HepG2 (cell line): ENCODE data around the gene USH2A.

ENCODE experiments used
- POLR2A ChIP-seq, 2 experiments: IDR thresholded peaks; 2 replicates each; pipeline ENCODE4 v1.6.1; 2011; ENCODE audit warnings: low read depth in 2 of 2, low read length in 2 of 2, mild to moderate bottlenecking in 1 of 2, moderate library complexity in 1 of 2; ENCODE audit not compliant: insufficient read depth in 1 of 2
- SALL2 ChIP-seq: sonication (generic); formaldehyde crosslinking; IDR thresholded peaks from 2 replicates; pipeline ENCODE4 v1.8.1; 2023; ENCODE audit warnings: mild to moderate bottlenecking, missing genetic modification reagents, inconsistent platforms
- TF ChIP-seq, protein P1 (sequence below): sonication (generic); formaldehyde crosslinking; IDR thresholded peaks from 2 replicates; pipeline ENCODE4 v1.8.0; 2022; ENCODE audit warnings: mild to moderate bottlenecking, missing genetic modification reagents, borderline replicate concordance
- TF ChIP-seq, protein P2 (sequence below): sonication (generic); formaldehyde crosslinking; IDR thresholded peaks from 2 replicates; pipeline ENCODE4 v1.5.0; 2020; ENCODE audit warnings: mild to moderate bottlenecking, missing genetic modification reagents, moderate library complexity

DNA sequence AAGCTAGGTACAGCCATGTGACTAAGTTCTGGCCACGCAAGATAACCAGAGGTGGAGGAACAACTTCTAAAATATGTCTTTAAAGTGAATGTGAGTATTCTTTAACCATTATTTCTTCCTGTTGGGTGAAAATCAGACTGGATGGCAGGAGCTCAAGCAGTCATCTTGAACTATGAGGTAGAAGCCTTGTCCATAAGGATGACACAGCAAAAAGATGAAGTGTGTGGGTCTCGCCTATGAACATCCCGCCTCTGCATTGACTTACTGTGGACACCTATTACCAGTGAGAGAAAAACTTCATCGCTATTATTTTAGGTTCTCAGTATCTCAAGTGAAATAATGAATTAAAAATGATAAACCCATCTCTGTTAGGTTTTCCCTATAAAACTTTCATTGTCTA is 365.3 kb downstream of the USH2A start:
- no peak for TF ChIP-seq POLR2A (IDR thresholded peaks at IDR 0.05; ENCODE audit: insufficient read depth in 1 of 2, low read depth in 2 of 2, low read length in 2 of 2)
- TF ChIP-seq, protein P1, sequence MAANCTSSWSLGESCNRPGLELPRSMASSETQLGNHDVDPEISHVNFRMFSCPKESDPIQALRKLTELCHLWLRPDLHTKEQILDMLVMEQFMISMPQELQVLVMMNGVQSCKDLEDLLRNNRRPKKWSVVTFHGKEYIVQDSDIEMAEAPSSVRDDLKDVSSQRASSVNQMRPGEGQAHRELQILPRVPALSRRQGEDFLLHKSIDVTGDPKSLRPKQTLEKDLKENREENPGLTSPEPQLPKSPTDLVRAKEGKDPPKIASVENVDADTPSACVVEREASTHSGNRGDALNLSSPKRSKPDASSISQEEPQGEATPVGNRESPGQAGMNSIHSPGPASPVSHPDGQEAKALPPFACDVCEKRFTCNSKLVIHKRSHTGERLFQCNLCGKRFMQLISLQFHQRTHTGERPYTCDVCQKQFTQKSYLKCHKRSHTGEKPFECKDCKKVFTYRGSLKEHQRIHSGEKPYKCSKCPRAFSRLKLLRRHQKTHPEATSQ (CRISPR knock-in tag): no peak
- TF ChIP-seq, protein P2, sequence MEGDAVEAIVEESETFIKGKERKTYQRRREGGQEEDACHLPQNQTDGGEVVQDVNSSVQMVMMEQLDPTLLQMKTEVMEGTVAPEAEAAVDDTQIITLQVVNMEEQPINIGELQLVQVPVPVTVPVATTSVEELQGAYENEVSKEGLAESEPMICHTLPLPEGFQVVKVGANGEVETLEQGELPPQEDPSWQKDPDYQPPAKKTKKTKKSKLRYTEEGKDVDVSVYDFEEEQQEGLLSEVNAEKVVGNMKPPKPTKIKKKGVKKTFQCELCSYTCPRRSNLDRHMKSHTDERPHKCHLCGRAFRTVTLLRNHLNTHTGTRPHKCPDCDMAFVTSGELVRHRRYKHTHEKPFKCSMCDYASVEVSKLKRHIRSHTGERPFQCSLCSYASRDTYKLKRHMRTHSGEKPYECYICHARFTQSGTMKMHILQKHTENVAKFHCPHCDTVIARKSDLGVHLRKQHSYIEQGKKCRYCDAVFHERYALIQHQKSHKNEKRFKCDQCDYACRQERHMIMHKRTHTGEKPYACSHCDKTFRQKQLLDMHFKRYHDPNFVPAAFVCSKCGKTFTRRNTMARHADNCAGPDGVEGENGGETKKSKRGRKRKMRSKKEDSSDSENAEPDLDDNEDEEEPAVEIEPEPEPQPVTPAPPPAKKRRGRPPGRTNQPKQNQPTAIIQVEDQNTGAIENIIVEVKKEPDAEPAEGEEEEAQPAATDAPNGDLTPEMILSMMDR (CRISPR knock-in tag): no peak
- no peak for TF ChIP-seq SALL2 (CRISPR knock-in tag)
